Epithelial cell of prostate (primary cell): ENCODE data around the gene ENG.

Experiments
- DNase-seq: peaks from one replicate; pipeline ENCODE4 v3.0.0-alpha.2; 2011; ENCODE audit warnings: low read depth, low spot score
- H3K27ac ChIP-seq: fragments of 450-650 bp; 2 replicates; pipeline ENCODE4 v1.5.1; 2017; ENCODE audit warnings: mild to moderate bottlenecking

The ENG gene

GRCh38 chr9:127867356-127868277, 13.2 kb upstream of the ENG start:
- DNase-seq: no peak
- no peak overlapping the region for H3K27ac ChIP-seq

GRCh38 chr9:127866535-127866934, 12.1 kb upstream of the ENG start:
- H3K27ac ChIP-seq: no peak overlapping the region
- DNase-seq: no peak

GRCh38 chr9:127865645-127866464, 11.4 kb upstream of the ENG start:
- H3K27ac ChIP-seq: no peak overlapping the region
- DNase-seq: no peak

- H3K27ac ChIP-seq: no peak overlapping the region
- DNase-seq: no peak
These were observed 8.7 kb upstream of the ENG start for GRCh38 chr9:127863191-127863621.

GRCh38 chr9:127862075-127863011, 7.9 kb upstream of the ENG start:
- no peak overlapping the region for H3K27ac ChIP-seq
- no peak for DNase-seq

GRCh38 chr9:127860779-127861178, 6.3 kb upstream of the ENG start:
- no peak overlapping the region for H3K27ac ChIP-seq
- DNase-seq: no peak

- no peak overlapping the region for H3K27ac ChIP-seq
- no peak for DNase-seq
These were observed 5.8 kb upstream of the ENG start for GRCh38 chr9:127860260-127860659.

- DNase-seq: no peak
- H3K27ac ChIP-seq: no peak overlapping the region
These were observed 3.6 kb upstream of the ENG start for GRCh38 chr9:127858041-127858512.

- DNase-seq: no peak
These were observed 2.8 kb upstream of the ENG start for GRCh38 chr9:127857278-127857677.

GRCh38 chr9:127856729-127857116, 2.3 kb upstream of the ENG start:
- no peak for DNase-seq
- no peak overlapping the region for H3K27ac ChIP-seq

More at GRCh38 chr9:127857278-127857677, 2.8 kb upstream of the ENG start:
- no peak overlapping the region for H3K27ac ChIP-seq

GRCh38 chr9:127856094-127856728, 1.8 kb upstream of the ENG start:
- DNase-seq: no peak
- no peak overlapping the region for H3K27ac ChIP-seq

GRCh38 chr9:127855522-127855921, 1.1 kb upstream of the ENG start:
- no peak for DNase-seq
- H3K27ac ChIP-seq: no peak overlapping the region

GRCh38 chr9:127854960-127855359, 502 bp upstream of the ENG start:
- no peak for DNase-seq
- no peak overlapping the region for H3K27ac ChIP-seq

- no peak for DNase-seq
- H3K27ac ChIP-seq: no peak overlapping the region
These were observed 910 bp downstream of the ENG start for GRCh38 chr9:127853312-127854183.

GRCh38 chr9:127852829-127853228, 1.6 kb downstream of the ENG start:
- no peak for DNase-seq
- H3K27ac ChIP-seq: no peak overlapping the region

GRCh38 chr9:127850286-127850830, 4.1 kb downstream of the ENG start:
- DNase-seq: no peak

GRCh38 chr9:127848756-127849504, 5.5 kb downstream of the ENG start:
- DNase-seq: no peak
- H3K27ac ChIP-seq: no peak overlapping the region

More at GRCh38 chr9:127850286-127850830, 4.1 kb downstream of the ENG start:
- no peak overlapping the region for H3K27ac ChIP-seq
